Measurements from ENCODE around the gene THTPA.

The THTPA gene

DNA sequence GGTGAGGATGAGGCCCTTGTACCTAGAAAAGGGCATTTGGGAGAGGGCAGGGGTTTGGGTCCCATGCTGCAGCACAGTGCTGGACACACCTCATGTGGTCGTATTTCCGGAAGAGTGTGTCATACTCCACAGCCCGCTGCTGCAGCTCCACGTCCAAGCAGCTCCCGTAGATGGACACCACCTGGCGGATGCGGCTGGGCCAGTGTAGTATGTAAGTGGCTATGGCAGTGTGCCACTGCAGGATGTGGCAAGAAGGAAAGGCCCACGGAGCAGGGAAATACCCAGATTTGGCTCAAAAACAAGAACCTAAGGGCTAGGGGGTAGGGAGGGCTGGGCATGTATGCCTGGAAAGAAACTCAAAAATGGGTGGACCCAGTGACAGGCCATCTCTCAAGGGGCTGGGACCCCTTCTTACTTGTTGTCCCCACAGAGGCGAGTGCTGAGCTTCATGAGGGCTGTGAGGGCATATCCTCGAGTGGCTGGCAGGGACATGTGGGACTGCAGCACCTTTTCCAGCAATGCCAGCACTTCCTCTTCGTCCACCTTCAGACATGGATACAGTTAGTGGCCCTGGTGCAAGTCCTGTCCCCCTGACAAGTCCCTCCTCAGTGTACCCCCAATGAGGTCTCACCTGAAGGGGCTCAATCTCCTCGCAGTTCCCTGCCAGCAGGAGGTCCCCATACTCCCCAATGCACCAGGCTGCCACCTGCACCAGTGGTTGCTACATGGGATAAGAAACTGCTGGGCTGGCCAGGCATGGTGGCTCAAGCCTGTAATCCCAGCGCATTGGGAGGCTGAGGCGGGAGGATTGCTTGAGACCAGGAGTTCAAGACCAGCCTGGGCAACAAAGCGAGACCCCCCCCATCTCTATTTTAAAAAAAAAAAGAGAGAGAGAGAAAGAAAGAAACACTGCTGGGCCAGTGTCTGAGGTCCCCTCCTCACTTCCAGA, 6.1 kb downstream of the THTPA start:
- in situ Hi-C loops (cut with HindIII; ENCODE audit: low sequenced_read_pairs), result no loop called here

GRCh38 chr14:23562822-23563472, 6.9 kb downstream of the THTPA start:
- H3K4me3 ChIP-seq (ENCODE audit: low read depth, low read length), result no peak overlapping the region
- TF ChIP-seq, protein P1, sequence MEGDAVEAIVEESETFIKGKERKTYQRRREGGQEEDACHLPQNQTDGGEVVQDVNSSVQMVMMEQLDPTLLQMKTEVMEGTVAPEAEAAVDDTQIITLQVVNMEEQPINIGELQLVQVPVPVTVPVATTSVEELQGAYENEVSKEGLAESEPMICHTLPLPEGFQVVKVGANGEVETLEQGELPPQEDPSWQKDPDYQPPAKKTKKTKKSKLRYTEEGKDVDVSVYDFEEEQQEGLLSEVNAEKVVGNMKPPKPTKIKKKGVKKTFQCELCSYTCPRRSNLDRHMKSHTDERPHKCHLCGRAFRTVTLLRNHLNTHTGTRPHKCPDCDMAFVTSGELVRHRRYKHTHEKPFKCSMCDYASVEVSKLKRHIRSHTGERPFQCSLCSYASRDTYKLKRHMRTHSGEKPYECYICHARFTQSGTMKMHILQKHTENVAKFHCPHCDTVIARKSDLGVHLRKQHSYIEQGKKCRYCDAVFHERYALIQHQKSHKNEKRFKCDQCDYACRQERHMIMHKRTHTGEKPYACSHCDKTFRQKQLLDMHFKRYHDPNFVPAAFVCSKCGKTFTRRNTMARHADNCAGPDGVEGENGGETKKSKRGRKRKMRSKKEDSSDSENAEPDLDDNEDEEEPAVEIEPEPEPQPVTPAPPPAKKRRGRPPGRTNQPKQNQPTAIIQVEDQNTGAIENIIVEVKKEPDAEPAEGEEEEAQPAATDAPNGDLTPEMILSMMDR (IDR thresholded peaks at IDR 0.05; ENCODE audit: low read depth, low read length, missing control alignments), result peak; percentile 98
- in situ Hi-C loops (cut with HindIII; ENCODE audit: low sequenced_read_pairs), result no loop called here
- no peak for DNase-seq (ENCODE audit: low read depth)

More for the DNA sequence above, 6.1 kb downstream of the THTPA start:
- TF ChIP-seq, protein P1 (IDR thresholded peaks at IDR 0.05; ENCODE audit: low read depth, low read length, missing control alignments), result no peak
- no peak for DNase-seq (ENCODE audit: low read depth)
- H3K4me3 ChIP-seq (ENCODE audit: low read depth, low read length), result no peak overlapping the region

DNA sequence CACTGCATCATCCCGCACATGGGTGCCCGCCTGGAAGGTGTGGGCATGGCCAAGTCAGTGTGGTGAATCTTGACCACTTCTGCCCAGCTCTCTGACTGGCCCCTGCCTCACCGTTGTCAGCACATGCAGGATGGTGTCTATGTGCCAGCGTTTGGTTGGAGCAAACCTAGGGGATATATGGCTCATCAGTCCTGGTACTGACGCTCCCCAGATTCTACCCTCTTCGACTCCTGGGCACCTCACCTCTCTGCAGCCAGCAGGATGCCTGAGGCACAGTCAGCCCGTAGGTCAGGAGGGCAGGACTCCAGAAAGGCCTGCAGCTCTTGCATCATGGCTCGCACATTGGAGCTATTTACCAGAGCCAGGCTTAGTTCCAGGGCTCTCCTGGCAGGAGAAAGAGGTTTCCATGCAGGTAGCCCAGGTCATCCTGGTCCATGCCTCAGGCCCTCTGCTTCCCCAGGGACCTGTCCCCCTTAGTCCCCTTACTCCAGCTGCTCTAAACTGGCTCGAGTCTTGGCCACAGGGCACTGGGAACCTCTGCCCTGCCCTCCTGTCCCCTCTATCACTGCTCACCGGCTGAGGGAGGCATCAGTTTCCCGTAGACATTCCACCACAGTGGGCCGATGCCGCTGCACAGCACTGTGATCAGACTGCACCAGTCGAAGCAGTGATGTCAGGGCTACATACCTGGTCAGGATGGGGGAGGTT, 7.6 kb downstream of the THTPA start:
- DNase-seq (ENCODE audit: low read depth), result no peak

GRCh38 chr14:23564181-23564812, 8.2 kb downstream of the THTPA start:
- in situ Hi-C loops (cut with HindIII; ENCODE audit: low sequenced_read_pairs), result no loop called here
- DNase-seq (ENCODE audit: low read depth), result no peak
- TF ChIP-seq, protein P1 (IDR thresholded peaks at IDR 0.05; ENCODE audit: low read depth, low read length, missing control alignments), result no peak
- H3K4me3 ChIP-seq (ENCODE audit: low read depth, low read length), result no peak overlapping the region

More for the DNA sequence above, 7.6 kb downstream of the THTPA start:
- TF ChIP-seq, protein P1 (IDR thresholded peaks at IDR 0.05; ENCODE audit: low read depth, low read length, missing control alignments), result no peak
- in situ Hi-C loops (cut with HindIII; ENCODE audit: low sequenced_read_pairs), result no loop called here
- H3K4me3 ChIP-seq (ENCODE audit: low read depth, low read length), result no peak overlapping the region

DNA sequence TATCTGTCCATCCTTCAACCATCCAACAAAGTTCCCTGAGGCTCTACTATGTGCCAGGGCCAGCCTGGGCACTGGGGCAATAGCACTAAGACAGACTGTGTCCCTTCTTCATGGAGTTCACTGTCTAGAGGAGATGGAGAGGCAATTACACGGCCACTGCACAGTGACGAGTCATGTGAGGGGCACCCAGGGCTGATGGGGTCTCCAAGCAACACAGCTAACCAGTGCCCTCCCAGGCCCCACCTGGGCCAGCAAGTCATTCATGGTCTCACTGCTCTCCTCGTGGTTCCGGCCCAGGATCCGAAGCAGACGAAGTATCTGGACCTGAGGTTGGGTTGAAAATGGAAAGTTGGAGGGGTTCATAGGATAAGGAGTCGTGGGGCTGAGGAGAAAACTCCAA, 8.8 kb downstream of the THTPA start:
- H3K4me3 ChIP-seq (ENCODE audit: low read depth, low read length), result no peak overlapping the region
- in situ Hi-C loops (cut with HindIII; ENCODE audit: low sequenced_read_pairs), result no loop called here
- TF ChIP-seq, protein P1 (IDR thresholded peaks at IDR 0.05; ENCODE audit: low read depth, low read length, missing control alignments), result no peak
- no peak for DNase-seq (ENCODE audit: low read depth)

- TF ChIP-seq, protein P1 (IDR thresholded peaks at IDR 0.05; ENCODE audit: low read depth, low read length, missing control alignments), result no peak
- no peak overlapping the region for H3K4me3 ChIP-seq (ENCODE audit: low read depth, low read length)
- DNase-seq (ENCODE audit: low read depth), result no peak
- in situ Hi-C loops (cut with HindIII; ENCODE audit: low sequenced_read_pairs), result no loop called here
These were observed 9.6 kb downstream of the THTPA start for GRCh38 chr14:23565626-23566025.

All from astrocyte of the cerebellum (primary cell).